Activated CD8-positive, alpha-beta memory T cell treated with anti-CD3 and anti-CD28 coated beads for 1 hour (primary cell): Measurements from ENCODE around the gene NKAIN4.
"Not testable (repeated sequence)": the region's sequence is repeated elsewhere in the genome, so short reads cannot be mapped to it uniquely, and the experiment has no call there.

Experiments used
- DNase-seq, 2 donors: peaks; one replicate each; pipeline ENCODE4 v3.0.0-alpha.2; 2020; ENCODE audit warnings: low read depth in 1 of 2; ENCODE audit errors: extremely low read depth in 1 of 2

Gene NKAIN4

GRCh38 chr20:63238514-63239125, 15.6 kb downstream of the NKAIN4 start:
- DNase-seq: no peak

- DNase-seq: no peak
Observed at GRCh38 chr20:63238031-63238430, 16.2 kb downstream of the NKAIN4 start.

DNA sequence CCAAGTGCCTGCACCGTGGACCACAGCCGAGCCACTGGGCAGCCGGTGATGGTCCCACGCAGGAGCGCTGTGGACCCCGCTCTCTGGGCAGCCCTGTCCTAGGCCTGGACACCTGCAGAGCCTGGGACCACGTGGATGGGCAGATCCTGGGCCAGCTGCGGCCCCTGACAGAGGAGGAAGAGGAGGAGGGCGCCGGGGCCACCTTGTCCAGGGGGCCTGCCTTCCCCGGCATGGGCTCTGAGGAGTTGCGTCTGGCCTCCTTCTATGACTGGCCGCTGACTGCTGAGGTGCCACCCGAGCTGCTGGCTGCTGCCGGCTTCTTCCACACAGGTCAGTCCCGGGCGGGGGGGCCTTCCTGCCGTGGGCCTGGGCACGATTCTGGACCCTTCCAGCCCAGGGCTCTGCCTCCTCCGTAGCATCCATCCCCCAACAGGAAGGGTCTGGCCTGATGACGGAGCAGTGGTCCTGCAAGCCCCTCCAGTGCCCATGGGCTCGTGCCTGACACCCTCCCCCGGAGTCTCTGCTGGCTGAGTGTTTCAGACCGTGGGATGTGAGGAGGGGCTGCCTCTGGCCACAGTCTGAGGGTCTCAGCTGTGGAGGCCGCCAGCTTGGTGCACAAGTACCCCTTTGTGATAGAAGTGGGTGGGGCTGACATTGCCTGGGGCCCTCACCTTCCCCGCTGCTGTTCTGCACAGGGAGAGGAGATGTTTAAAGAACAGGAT, 18.0 kb downstream of the NKAIN4 start:
- DNase-seq: no peak

DNA sequence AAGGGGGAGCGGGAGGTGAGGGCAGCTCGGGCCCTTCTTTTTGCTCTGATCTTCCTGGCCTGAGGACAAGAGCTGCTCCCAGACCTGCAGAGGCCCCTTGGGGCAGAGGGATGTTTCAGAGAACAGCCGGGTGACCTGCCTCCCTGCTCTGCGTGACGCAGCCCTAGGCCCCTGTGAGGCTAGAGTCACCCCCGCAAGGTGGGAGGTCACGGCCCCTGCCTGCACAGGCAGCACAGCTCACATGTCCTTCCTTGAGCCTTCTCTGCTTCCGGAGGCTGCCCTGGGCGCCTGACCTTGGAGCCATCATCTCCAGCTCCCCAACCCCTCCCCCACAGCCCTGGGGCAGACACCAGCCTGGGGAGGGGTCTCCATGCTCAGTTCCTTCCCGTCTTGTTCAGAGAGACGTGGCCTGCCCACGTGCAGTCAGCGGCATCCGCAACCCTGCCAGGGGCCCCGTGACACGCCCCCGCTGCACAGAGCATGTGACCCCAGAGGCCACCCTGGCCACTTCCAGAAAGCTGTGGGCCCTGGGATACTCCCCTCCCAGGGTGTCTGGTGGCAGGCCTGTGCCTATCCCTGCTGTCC, 18.8 kb downstream of the NKAIN4 start, which contains the start of gene BIRC7:
Gene BIRC7, plus strand, starts transcription at position 507 of the 585 bp plus-strand sequence. CDS start 192 bp downstream, outside the sequence.
- no peak for DNase-seq

GRCh38 chr20:63234693-63235398, 19.4 kb downstream of the NKAIN4 start:
- no peak for DNase-seq

- DNase-seq: no peak
Observed at GRCh38 chr20:63233924-63234323, 20.3 kb downstream of the NKAIN4 start.

GRCh38 chr20:63233061-63233344, 21.3 kb downstream of the NKAIN4 start:
- no peak for DNase-seq

DNA sequence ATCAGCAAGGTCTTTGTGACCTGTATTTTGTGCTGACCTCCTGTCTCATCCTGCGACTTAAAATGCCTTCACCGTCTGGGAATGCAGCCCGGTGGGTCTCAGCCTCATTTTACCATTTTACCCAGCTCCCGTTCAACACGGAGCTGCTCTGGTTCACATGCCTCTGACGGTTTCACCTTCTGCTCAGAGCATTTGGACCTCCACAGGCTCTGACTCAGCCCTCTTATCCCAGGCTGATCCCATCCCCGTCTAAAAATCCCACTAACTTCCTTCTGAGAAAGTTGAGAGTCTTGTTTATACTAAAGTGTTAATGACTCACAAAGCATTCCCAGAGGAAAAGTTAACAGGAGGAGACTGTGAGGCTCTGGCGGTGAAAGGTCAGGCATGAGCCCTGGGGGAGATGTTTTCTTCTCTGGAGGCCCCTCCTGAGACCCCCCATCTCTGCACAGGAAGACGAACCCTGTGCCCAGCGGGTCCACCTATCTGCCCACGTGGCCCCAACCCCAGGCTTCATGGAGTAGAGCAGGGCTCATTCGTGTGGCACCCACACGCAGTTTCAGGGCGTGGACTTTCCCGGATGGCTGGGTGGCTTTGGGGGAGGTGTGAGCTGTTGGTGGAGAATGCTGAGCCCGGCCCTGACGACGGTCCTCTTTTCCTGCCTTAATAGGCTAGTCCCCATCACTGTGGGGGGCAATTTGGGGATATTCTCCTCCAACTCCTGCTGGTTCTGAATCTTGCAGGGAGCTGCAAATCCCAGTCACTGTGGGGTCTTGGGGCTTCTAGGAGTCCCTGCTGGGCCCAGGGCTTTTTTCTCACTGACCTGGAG, 21.8 kb downstream of the NKAIN4 start:
- no peak for DNase-seq

DNA sequence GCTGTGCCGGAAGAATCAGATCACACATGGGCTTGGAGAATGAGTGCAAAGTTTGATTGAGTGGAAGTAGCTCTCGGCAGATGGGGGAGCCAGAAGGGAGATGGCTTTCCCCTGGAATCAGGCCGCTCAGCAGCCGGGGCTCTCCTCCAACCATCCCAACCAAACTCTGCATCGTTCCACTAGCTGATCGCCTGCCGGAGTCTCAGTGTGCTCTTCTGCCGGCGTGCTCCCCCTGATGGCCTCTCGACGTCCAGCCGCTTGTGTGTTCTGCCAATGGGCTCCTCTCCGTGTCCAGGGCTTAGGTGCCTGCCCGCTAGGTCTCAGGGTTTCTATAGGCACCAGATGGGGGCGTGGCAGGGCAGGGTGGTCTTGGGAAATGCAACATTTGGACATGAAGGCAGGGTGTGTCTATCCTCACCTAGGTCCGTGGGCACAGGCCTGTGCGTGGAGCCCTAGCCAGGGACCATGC, 23.4 kb downstream of the NKAIN4 start:
- no peak for DNase-seq

DNA sequence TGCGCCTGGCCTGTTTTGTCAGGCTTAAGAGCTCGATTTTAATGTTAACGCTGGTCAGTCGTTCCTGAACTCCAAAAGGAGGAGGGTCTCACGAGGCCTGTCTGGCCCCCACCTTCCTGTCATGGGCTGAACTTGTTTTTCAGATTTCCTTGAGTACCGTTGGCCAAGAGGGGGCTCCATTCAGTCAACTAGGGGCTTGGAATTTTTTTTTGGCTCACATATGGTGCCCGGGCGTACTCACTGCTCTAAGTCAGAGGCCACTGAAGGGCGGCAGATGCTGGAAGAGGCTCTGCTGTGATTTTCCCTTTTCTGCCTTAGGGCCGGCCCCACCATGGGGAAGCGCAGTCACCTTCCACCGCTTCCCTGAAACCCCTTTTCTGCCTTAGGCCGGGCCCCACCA, 25.5 kb downstream of the NKAIN4 start:
- DNase-seq: no peak

- no peak for DNase-seq
Observed at GRCh38 chr20:63227260-63227659, 27.0 kb downstream of the NKAIN4 start.

DNA sequence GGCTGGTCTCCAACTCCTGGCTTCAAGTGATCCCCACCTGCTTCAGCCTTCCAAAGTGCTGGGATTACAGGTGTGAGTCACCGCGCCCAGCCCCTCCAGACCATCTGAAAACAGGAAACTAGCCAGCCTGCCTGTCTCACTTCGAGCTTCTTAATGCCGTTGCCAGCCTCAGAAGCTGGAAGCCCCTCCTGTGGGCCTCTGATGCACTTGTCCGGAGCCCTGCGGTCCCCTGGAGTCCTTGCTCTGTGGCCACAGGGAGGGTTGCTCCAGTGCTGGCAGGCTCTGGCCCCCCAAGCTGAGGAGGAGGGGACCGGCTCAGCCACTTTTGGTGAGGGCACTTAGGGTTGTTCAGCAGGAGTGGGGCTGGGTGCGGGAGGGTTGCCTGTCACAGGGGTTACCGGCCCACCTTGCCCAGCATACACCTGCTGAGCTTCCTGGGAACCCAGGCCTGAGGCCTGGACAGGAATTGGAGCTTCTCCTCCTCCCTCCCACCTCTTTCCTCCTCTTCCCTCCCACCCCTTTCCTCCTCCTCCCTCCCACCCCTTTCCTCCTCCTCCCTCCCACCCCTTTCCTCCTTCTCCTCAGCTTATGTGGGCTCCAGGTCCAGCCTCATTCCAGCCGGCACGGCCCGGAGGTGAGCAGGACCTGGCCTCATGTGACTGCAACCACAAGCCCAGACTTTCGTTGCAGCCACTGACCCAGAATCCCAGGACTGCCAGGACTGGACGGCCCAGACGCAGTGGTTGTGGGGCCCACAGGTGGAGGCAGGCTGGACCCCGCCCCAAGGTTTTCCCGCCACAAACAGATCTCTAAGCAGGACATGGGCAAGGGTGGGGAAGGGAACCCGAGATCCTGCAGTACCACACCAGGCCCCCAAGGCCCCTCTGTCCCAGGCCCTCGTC, 28.0 kb downstream of the NKAIN4 start:
- no peak for DNase-seq

DNA sequence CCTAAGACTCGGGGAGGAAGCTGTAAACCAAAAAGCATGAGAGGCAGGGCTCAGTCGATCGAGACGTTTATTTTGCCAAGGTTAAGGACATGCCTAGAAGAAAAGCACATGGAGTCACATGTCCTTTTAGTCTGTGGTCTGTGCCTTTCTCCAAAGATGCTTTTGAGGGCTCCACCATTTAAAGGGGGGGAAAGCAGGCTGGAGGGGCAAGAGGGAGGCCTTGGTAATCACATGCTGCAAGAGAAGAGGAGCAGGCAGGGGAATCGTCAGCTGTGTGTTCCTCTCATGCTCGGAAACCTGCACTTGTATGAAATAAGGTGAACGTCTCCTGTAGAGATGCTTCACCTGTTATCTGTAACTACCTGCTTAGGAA, 29.2 kb downstream of the NKAIN4 start:
- no peak for DNase-seq

DNA sequence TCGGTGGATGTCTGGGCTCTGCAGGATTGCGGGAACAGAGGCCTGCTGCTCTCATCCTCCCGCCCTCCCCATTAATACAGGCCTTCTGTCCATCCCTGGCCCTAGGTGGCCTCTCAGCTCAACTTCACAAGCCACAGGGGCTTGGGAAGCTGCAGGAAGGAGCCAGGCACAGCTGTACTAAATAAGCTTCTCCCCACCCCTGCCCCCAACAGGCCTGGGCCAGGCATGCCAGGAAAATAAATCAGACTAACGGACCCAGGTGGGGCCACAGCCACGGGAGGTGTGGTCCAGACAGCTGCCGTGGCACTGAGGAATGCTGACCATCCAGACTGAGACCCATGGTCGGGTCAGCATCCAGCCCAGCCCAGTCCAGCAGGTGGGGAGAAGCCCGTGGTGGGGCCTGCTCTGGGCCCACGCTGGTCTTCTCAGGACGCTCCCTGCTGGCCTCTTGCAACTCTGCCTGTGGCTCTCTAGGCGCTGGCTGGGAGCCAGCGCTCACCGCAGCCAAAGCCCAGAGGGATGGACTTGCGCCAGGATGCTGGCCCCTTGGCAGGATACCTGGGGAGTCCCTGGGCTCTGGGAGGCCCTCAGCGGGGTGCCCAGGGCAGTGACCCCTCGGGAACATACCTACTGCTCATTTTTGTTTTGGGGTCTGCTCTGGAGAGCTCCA, 29.7 kb downstream of the NKAIN4 start:
- no peak for DNase-seq

GRCh38 chr20:63223826-63224207, 30.4 kb downstream of the NKAIN4 start:
- no peak for DNase-seq

DNA sequence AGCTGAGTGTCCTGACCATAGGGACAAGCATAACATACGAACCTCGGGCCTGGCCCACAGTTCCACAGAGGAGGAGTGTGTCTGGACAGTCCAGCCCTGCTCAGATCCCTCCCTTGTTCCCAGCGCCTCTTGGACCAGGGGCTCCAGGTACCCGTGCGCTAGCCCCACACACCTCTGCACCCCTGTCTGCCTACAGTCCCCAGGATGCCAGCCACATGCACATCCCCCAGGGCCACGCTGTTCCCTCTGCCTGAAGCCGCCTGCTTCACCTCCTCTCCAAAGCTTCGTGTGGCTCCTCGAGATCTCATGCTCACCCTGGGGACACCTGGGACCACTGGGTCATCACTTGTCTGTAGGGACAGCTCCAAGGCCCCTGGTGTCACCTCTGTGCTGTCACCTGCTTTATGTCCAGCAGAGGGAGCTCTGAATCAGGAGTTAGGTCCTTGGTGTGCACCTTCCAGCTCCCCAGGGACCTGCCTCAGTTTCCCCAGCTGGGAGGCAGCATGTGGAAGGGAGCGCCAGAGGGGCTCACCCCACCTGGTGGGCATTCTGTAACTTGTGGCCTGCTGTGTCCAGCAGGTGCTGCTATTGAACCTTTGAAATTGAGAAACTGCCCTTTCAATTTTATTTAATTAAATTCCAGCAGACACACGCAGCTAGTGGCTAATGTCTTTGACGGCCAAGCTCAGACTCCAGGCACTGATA, 31.0 kb downstream of the NKAIN4 start:
- peak in 1 of 2 donors; percentile 28 for DNase-seq

GRCh38 chr20:63222541-63222940, 31.7 kb downstream of the NKAIN4 start:
- no peak for DNase-seq

DNA sequence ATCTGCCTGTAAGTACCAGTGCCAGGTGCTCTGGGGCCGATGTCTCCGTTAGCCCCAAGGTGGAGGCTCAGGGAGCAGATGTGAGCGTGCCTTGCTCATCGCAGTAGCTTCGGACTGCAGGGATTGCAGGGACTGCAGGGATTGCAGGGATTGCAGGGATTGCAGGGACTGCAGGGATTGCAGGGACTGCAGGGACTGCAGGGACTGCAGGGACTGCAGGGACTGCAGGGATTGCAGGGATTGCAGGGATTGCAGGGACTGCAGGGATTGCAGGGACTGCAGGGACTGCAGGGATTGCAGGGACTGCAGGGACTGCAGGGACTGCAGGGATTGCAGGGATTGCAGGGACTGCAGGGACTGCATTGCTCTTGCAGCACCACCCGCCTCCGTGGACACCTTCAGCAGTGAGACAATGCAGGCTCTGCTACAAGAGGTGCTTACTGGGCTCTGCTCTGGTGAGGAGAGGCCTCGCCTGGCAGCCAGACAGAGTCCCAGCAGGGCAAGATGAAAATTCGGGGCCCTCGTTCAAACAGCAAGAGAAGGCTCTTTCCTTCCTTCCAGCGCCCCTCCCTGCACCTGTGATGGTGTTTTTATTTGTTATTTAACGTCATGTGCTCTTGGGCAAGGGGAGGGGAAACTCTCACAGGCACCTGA, 32.7 kb downstream of the NKAIN4 start:
- DNase-seq: not testable (repeated sequence)
